ENCODE data around the gene TSPYL4.

DNA sequence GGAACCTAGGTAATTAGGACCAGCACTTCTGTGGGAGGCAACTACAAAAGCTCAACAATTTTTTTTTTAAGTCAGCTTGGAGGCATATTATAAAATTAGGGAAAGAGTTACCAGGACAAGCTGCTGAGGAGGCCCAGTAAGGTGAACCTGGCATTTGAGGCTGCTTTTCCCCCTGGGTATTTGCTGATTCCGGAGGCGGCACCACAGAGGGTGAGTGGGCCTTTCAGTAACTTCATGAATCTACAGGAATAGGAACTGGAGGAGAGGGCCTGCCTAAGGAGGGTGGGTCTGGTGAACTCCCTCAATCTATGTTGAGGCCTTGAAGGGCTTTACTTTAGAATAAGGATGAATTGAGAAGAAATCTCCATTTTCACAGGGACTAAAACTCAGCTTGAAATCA is 14.6 kb downstream of the TSPYL4 start:
- no peak for TF ChIP-seq SIN3A (IDR thresholded peaks at IDR 0.05; ENCODE audit: borderline replicate concordance, insufficient read depth, low read length)
- no peak for TF ChIP-seq POLR2AphosphoS5 (IDR thresholded peaks at IDR 0.05; ENCODE audit: low read depth, low read length)
- TF ChIP-seq TAF1 (IDR thresholded peaks at IDR 0.05; ENCODE audit: borderline replicate concordance, insufficient read depth, low read length), result no peak
- TF ChIP-seq, protein P1, sequence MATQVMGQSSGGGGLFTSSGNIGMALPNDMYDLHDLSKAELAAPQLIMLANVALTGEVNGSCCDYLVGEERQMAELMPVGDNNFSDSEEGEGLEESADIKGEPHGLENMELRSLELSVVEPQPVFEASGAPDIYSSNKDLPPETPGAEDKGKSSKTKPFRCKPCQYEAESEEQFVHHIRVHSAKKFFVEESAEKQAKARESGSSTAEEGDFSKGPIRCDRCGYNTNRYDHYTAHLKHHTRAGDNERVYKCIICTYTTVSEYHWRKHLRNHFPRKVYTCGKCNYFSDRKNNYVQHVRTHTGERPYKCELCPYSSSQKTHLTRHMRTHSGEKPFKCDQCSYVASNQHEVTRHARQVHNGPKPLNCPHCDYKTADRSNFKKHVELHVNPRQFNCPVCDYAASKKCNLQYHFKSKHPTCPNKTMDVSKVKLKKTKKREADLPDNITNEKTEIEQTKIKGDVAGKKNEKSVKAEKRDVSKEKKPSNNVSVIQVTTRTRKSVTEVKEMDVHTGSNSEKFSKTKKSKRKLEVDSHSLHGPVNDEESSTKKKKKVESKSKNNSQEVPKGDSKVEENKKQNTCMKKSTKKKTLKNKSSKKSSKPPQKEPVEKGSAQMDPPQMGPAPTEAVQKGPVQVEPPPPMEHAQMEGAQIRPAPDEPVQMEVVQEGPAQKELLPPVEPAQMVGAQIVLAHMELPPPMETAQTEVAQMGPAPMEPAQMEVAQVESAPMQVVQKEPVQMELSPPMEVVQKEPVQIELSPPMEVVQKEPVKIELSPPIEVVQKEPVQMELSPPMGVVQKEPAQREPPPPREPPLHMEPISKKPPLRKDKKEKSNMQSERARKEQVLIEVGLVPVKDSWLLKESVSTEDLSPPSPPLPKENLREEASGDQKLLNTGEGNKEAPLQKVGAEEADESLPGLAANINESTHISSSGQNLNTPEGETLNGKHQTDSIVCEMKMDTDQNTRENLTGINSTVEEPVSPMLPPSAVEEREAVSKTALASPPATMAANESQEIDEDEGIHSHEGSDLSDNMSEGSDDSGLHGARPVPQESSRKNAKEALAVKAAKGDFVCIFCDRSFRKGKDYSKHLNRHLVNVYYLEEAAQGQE (IDR thresholded peaks at IDR 0.05; ENCODE audit: insufficient read depth in 1 of 2, low read depth in 2 of 2, low read length in 2 of 2), result no peak

Data from PFSK-1 (cell line).